ENCODE measurements around the gene DGCR2.
"Not testable (repeated sequence)": the region's sequence is repeated elsewhere in the genome, so short reads cannot be mapped to it uniquely, and the experiment has no call there.

The DGCR2 gene

DNA sequence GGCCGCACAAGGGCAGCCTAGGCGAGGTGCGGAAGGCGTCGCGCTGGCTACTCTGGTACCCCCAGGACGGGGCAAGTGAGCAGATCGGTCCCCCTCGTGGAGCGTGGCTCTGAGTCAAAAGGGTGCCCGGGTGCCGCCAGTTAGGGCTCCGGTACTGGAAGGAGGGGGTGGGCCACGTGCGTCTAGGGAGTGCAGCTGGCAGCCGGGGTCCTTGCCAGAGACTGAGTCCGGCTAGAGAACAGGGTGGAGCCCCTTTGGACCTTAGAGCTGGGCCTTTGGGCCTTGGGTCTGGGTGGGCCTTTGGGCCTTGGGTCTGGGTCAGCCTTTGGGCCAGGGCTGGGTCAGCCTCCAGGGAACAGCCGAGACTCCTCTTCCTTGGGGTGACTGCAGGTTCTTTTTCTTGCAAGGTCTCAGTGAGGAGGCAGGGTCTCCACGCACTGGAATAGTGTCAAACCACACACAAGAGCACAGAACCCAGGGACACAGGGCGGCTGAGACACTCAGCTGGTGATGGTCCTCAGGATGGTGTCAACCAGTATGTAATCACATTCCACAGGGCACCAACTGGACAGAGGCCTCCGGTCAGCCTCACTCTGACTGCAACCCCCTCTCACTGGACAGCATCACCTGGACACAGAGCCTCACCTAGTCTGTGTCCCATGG is 91.9 kb downstream of the DGCR2 start:
- DNase-seq = not testable (repeated sequence)

DNA sequence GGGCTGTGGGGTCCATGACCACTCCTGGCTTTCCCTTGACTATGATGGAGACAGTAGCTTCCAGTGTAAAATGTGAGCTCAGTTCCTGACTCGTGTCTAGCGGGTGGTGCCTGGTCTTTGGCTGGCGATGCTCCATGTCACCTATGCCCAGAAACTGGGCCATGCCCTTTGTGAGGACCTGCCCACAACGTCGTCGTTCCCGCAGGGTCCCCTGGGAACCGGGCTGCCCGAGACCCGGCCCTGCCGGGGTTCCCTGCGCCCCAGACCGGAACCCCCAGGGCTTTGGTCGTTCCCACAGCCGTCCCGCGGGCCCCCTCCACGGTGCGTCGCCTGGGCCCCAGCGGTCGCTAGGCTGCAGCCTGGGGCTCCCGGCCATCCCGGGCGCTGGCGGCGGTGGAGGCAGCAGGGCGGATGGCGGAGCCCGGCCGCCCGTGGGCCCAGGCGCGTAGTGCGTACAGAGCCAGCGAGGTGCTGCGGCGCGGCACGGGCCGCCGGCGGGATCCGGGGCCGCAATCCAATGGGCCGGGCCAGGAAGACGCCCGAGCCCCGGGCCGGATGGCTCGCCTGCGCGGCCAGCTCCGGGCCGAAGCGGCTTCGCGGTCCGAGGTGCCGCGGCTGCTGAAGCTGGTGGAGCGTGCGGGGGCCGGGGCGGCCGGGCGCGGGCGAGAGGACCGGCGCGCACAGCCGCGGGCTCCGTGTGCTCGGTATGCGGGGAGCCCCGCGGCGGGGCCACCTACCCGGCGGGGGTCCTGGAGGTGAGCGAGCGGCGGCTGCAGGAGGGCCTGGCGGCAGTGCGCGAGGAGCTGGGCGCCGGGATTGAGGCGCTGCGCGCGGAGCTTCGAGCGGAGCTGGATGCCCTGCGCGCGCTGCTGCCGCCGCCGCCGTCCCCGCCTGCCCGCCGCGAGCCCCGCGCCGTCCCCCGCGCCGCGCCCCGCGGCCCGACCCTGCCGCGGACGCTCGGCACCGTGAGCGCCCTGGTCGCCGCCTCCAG is 92.8 kb downstream of the DGCR2 start:
- DNase-seq = not testable (repeated sequence)

GRCh38 chr22:19028060-19028455 is 94.2 kb downstream of the DGCR2 start:
- DNase-seq = not testable (repeated sequence)

DNA sequence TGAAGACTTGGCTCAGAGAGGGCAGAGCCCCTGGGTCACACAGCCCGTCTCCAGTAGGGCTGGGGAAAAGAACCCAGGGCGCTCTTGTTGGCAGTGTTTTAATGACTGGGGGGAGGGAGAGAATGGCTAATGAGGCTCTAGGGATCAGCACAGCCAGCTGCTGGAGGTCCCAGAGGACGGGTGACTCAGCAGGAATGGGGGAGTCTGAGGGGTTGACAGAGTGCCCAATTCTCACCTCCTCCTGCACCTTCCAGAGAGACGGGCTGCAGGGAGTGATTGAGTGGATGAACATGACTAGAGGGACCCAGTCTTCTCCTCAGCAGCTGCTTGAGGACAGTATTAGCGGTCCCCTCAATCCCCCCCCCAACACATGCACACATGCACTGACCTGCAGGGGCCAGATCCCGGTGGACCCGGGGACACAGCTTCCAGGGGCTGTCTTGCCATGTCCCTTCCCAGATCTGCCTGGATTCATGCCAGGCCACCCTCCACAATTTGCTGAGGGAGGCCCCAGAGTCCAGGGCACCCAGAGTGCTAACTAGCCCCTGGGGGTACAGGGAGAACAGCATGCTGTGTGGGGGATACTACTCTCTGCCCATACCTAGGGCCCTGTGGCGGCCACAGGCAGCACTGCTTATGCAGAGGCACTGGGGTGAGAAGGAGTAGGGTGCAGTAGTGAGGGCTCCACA is 94.7 kb downstream of the DGCR2 start:
- not testable (repeated sequence) for DNase-seq

GRCh38 chr22:19026080-19026479 is 96.1 kb downstream of the DGCR2 start:
- not testable (repeated sequence) for DNase-seq

GRCh38 chr22:19024956-19025489 is 97.2 kb downstream of the DGCR2 start:
- DNase-seq = not testable (repeated sequence)

DNA sequence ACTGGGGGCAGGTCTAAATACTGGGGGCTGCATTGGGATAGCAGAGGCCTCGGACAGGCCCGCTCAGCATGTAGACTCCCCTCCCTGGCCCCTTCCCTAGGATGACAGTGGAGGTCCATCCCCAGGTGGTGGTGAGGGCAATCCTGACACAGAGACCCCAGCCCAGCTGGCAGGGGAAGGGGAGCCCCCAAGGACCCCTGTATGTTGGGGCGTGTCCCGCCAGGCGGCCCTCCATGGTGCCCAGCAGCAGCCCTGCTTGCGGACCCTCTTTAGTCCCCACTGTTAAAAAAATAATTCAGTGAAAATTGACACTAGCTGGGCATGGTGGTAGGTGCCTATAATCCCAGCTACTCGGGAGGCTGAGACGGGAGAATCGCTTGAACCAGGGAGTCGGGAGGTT is 98.3 kb downstream of the DGCR2 start:
- DNase-seq = not testable (repeated sequence)

DNA sequence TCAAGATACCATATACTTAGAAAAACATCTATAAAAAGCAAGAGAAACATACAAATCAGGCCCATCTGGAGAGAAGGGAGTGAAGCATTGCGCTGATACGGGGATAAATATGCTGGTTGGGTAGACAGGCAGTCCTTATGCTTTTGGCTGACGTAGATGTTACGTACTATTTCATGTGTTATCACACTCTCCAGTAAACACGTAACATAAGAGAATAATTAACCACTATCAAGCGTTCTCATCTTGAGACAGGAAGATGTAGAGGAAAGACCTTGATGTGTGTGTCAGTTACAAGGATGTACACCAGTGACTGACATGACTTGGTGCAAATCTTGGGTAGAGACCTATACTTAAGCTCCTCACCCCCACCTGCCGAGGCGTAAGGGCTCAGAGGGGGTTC is 99.5 kb downstream of the DGCR2 start:
- no peak for DNase-seq

DNA sequence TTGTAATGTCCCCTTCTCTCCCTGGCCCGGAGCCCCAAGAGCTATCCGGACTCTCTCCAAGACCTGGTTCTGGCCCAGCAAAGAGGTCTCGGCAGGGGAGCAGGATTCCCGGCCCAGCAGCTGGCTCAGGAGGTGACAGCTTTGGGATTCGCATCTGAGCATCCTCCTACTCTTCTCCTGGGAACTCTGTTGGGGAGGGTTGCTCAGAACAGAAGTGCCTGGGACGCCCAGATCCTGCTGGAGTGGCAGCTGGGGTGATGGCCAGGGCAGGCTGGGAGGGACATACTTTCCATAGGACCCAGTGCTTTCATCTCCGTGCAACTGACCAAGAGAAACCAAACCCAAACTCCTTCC is 102.6 kb downstream of the DGCR2 start:
- no peak for DNase-seq

GRCh38 chr22:19019029-19019678 is 103.1 kb downstream of the DGCR2 start:
- no peak for DNase-seq

DNA sequence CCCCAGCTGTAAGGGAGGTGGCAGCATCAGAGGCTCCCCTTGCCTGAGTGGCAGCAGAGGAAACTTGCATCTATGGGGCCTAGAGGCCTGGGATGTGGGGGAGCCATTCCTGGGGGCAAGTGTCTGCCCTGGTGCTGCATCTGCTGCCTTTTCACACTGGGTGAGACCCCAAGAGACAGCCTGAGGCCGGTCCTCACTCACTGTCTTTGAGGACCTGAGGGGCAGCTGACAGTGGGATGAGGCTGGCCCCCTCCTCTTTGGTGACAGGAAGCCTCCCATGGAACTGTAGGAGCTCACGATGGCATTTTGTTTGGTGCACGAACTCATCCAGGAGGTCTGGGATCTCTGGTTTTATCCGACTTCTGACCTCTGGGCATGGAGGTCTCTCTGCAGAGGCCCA is 104.0 kb downstream of the DGCR2 start:
- DNase-seq = no peak

- DNase-seq = no peak
These were observed 106.0 kb downstream of the DGCR2 start for GRCh38 chr22:19016081-19016766.

DNA sequence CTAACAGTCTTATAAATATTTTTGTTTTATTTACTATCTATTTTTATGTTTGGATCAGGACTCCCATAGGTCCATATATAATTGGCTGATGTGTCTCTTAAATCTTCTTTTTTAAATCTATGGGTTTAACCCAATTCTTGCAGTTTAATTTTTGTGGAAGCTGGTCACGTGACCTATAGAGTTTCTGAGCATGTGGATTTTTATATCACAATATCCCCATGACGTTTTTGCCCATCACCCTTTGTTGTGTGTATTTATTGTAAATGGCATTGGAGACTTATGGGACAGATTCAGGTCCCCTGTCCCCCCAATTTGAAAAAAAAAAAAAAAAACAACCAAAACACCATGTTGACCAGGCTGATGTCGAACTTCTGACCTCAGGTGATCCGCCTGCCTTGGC is 107.3 kb downstream of the DGCR2 start:
- no peak for DNase-seq

DNA sequence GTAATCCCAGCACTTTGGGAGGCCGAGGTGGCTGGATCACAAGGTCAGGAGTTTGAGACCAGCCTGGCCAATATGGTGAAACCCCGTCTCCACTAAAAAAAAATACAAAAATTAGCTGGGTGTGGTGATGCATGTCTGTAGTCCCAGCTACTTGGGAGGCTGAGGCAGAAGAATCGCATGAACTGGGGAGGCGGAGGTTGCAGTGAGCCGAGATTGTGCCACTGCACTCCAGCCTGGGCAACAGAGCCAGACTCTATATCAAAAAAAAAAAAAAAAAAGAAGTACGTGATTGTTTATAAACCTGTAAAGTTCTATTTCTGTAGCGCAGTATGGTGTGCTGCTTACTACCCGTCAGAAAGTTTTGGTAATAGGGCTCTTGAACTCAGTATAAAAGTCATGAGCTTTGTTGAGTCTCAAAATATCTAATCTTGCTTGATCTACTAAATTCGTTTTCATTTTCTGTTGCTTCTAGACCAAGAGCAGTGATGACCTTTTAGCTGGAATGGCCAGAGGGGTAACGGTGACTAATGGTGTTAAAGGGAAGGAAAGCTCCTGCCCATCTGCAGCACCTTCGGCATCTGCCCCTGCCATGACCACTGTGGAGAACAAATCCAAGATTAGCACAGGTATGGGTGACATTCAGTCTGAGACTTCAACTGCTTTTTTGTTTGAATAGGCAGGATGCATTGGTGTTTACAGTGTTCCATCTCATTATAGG is 108.2 kb downstream of the DGCR2 start:
- not testable (repeated sequence) for DNase-seq

- not testable (repeated sequence) for DNase-seq
These were observed 108.8 kb downstream of the DGCR2 start for GRCh38 chr22:19013411-19013810.

- no peak for DNase-seq
These were observed 109.8 kb downstream of the DGCR2 start for GRCh38 chr22:19012308-19012986.

DNA sequence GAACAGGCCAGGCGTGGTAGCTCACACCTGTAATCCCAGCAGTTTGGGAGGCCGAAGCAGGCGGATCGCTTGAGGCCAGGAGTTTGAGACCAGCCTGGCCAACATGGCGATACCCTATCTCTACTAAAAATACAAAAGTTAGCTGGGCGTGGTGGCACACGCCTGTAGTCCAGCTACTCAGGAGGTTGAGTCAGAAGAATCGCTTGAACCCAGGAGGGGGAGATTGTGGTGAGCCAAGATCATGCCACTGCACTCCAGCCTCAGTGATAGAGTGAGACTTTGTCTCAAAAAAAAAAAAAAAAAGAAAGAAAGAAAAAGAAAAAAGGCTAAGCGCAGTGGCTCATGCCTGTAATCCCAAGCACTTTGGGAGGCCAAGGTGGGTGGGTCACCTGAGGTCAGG is 110.6 kb downstream of the DGCR2 start:
- not testable (repeated sequence) for DNase-seq

DNA sequence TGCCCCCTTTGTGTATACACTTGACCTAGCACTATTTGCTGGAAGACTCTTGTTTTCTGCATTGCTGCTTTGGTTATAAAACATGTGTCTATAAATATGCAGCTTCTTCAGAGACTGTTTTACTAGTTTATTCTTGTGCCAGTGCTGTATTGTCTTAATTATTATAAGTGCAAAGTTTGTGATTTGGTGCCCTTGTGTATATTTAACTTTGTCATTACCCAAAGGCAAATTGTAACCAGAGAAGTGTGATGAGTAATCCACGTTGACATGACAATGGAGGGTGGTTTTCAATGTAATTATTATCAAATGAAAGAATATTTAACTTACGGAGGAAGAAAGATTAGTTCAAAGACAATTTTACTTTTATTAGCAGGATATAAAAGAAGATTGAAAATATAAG is 111.1 kb downstream of the DGCR2 start:
- no peak for DNase-seq

GRCh38 chr22:19005905-19006304 is 116.3 kb downstream of the DGCR2 start:
- no peak for DNase-seq

DNA sequence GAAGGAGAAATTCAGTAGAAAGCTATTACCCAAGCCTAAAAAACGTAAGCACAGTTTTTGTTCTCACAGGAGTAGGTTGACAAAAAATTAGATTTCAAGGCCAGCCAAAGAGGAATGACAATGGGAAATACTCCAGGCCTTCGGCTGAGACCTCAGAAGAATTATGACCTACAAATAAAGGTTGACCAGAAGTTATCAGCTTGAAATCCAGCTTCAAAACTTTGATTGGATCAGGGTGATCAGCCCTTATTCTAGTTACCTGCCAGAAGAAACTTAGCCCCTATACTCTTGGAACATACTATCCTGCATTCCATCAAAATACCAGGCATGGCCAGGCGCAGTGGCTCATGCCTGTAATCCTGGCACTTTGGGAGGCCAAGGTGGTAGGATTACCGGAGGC is 117.7 kb downstream of the DGCR2 start:
- DNase-seq = no peak
